GM23248 (cell line): ENCODE results near the gene ARFGAP1.

ENCODE experiments used
- EZH2 ChIP-seq: fragments of 200-600 bp; sonication (generic); IDR thresholded peaks from 2 replicates; pipeline ENCODE4 v1.6.1; 2018; ENCODE audit warnings: antibody characterized with exemption, mild to moderate bottlenecking; ENCODE audit not compliant: insufficient read depth, poor library complexity, severe bottlenecking
- EZH2phosphoT487 ChIP-seq: fragments of 200-600 bp; sonication (generic); IDR thresholded peaks from 2 replicates; pipeline ENCODE4 v1.6.1; 2018; ENCODE audit warnings: antibody characterized with exemption, moderate library complexity, mild to moderate bottlenecking, low read depth; ENCODE audit not compliant: insufficient read depth

DNA sequence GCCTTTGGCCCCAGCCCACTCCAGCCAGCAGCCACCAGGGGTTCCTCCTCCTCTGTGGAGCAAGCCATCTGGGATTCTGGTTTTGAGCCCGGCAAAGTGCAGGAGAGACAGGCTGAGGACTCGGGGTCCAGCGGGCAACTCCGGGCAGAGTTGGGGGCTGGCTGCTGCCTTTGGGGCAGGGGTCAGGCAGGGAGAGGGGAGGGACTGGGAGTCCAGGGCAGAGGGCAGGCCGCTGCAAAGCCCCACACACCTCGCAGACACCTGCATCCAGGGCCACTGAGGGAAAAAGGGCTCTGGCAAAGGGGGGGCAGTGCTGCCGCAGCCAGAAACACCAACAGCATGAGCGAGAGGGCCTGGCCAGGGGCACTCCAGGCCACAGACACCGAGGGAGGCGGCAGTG, 28.1 kb upstream of the ARFGAP1 start:
- TF ChIP-seq EZH2 (no peak), EZH2phosphoT487 (no peak)
